Right lobe of liver (tissue), 4 donors: Measurements from ENCODE around the gene LRPAP1.

Experiments used
- POLR2A ChIP-seq: fragments of 450-650 bp; IDR thresholded peaks from one replicate; pipeline ENCODE4 v1.6.1; 2017; ENCODE audit warnings: antibody characterized with exemption, mild to moderate bottlenecking
- TF ChIP-seq, protein P1 (sequence below), 4 donors: fragments of 200-600 bp in 3 of 4; fragments of 450-650 bp in 1 of 4; IDR thresholded peaks; one replicate each; pipeline versions ENCODE4 v1.5.1 to v1.8.0; 2016 to 2022; ENCODE audit warnings: antibody characterized with exemption in 4 of 4, mild to moderate bottlenecking in 2 of 4
- donor health status: DM: no; HTN: no; CAD: no.
- donor health status: DM: no; HTN: no; CAD: no.
- donor health status: DM: no; HTN: yes; CAD: no.

DNA sequence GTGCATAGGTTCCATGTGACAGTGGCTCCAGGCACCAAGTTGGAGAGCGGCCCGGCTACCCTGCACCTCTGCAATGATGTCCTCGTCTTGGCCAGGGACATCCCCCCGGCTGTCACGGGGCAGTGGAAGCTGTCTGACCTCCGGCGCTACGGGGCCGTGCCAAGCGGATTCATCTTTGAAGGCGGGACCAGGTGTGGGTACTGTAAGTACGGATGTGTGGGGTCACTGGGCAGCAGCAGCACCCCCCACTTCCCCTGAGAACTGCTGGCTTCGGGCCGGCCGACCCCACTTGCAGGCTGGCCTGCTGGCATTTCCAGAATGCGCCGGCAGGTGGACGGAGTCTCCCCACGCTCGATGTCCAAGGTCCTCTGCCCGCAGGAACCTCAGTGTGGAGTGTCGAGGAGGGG is 55.9 kb downstream of the LRPAP1 start:
- TF ChIP-seq, protein P1, sequence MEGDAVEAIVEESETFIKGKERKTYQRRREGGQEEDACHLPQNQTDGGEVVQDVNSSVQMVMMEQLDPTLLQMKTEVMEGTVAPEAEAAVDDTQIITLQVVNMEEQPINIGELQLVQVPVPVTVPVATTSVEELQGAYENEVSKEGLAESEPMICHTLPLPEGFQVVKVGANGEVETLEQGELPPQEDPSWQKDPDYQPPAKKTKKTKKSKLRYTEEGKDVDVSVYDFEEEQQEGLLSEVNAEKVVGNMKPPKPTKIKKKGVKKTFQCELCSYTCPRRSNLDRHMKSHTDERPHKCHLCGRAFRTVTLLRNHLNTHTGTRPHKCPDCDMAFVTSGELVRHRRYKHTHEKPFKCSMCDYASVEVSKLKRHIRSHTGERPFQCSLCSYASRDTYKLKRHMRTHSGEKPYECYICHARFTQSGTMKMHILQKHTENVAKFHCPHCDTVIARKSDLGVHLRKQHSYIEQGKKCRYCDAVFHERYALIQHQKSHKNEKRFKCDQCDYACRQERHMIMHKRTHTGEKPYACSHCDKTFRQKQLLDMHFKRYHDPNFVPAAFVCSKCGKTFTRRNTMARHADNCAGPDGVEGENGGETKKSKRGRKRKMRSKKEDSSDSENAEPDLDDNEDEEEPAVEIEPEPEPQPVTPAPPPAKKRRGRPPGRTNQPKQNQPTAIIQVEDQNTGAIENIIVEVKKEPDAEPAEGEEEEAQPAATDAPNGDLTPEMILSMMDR (IDR thresholded peaks at IDR 0.05), result no peak
- no peak for TF ChIP-seq POLR2A
